K562 (cell line): ENCODE results near the gene KLF1. TPM values are rescaled to one million over a fixed set of nuclear protein-coding genes. Genes with fewer than 3 reads are reported as not detected.

Source experiments
- ATAC-seq: fragments of 200-7000 bp; cut with Tn5 transposase; 3 replicates; pipeline ENCODE4 v1.9.1; 2020; ENCODE audit warnings: moderate library complexity
- BruUV-seq: library from RNA; stranded (reverse); fragments of 400-500 nt; replicated peaks from 2 replicates; lab custom pipeline; 2021; lab: Mats Ljungman, UMichigan
- CTCF ChIA-PET: fragments of 300-600 bp; formaldehyde crosslinking; extraction: SDS; loops from one replicate; lab custom pipeline; 2021; ENCODE audit warnings: low intra/inter-chr PET ratio; lab: Yijun Ruan, JAX
- POLR2A ChIA-PET: fragments of 300-600, 350-650 bp; sonication (Branson Sonifier 250); formaldehyde crosslinking; extraction: SDS; loops from one replicate; lab custom pipeline; 2021; ENCODE audit warnings: antibody characterized with exemption, inconsistent platforms; lab: Yijun Ruan, JAX
- DNase-seq, 4 experiments: peaks; one replicate each; pipeline versions ENCODE4 v3.0.0 to v3.0.0-alpha.2; 2011 to 2018; ENCODE audit warnings: low spot score in 3 of 4, mixed read lengths in 3 of 4; ENCODE audit errors: extremely low read depth in 1 of 4
- FAIRE-seq: peaks from 2 replicates; lab custom pipeline; 2011; peaks lifted over from hg19 to GRCh38; lab: Jason Lieb, UNC
- H2AFZ ChIP-seq: 2 replicates; pipeline ENCODE4 v1.6.0; 2011; ENCODE audit warnings: low read depth, low read length, control low read depth, inconsistent platforms
- H3K27ac ChIP-seq: fragments of 200-600 bp; 3 replicates; pipeline ENCODE4 v1.8.0; 2011; ENCODE audit warnings: low read depth, mild to moderate bottlenecking, control low read depth, inconsistent platforms, low read length, moderate library complexity, mixed read lengths; ENCODE audit errors: extremely low read depth
- H3K27me3 ChIP-seq, 2 experiments: fragments of 300-600 bp in 1 of 2; 2 replicates in 1 of 2; 3 replicates in 1 of 2; pipeline versions ENCODE4 v1.6.0 to v1.8.0; 2011; ENCODE audit warnings: inconsistent platforms in 2 of 2, low read length in 2 of 2, mild to moderate bottlenecking in 1 of 2, mixed read lengths in 1 of 2, moderate library complexity in 1 of 2; ENCODE audit not compliant: control insufficient read depth in 2 of 2, insufficient read depth in 2 of 2
- H3K36me3 ChIP-seq: fragments of 300-600 bp; 3 replicates; pipeline ENCODE4 v1.8.0; 2011; ENCODE audit warnings: mild to moderate bottlenecking, low read length, inconsistent platforms; ENCODE audit not compliant: control insufficient read depth, insufficient read depth
- H3K4me1 ChIP-seq, 2 experiments: fragments of 200-600 bp in 1 of 2; replicated peaks in 1 of 2; 2 replicates in 1 of 2; 3 replicates in 1 of 2; pipeline versions ENCODE4 v1.5.1 to v1.8.0; 2011; ENCODE audit warnings: inconsistent platforms in 2 of 2, low read length in 2 of 2, mild to moderate bottlenecking in 1 of 2, mixed read lengths in 1 of 2, moderate library complexity in 1 of 2; ENCODE audit not compliant: control insufficient read depth in 2 of 2, insufficient read depth in 2 of 2
- H3K4me2 ChIP-seq: 2 replicates; pipeline ENCODE4 v1.6.1; 2011; ENCODE audit warnings: low read length, control low read depth, inconsistent platforms, mixed read lengths; ENCODE audit not compliant: insufficient read depth
- H3K4me3 ChIP-seq: fragments of 200-600 bp; sonication (generic), shearing (Covaris generic); 2 replicates; pipeline ENCODE4 v1.5.1; 2016; ENCODE audit warnings: control low read depth, inconsistent platforms
- H3K79me2 ChIP-seq: fragments of 200-600 bp; 3 replicates; pipeline ENCODE4 v1.8.0; 2011; ENCODE audit warnings: low read length, inconsistent platforms; ENCODE audit not compliant: control insufficient read depth, insufficient read depth
- H3K9ac ChIP-seq, 2 experiments: 2 replicates each; pipeline versions ENCODE4 v1.6.0 to v1.6.1; 2011; ENCODE audit warnings: low read depth in 2 of 2, low read length in 2 of 2, control low read depth in 1 of 2, inconsistent platforms in 1 of 2, mild to moderate bottlenecking in 1 of 2, mixed read lengths in 1 of 2; ENCODE audit not compliant: insufficient read depth in 1 of 2
- H3K9me1 ChIP-seq: one replicate; pipeline ENCODE4 v1.6.0; 2011; ENCODE audit warnings: inconsistent platforms, mild to moderate bottlenecking, low read length, moderate library complexity; ENCODE audit not compliant: control insufficient read depth, insufficient read depth
- H3K9me3 ChIP-seq: replicated peaks from 2 replicates; pipeline ENCODE4 v1.5.1; 2011; ENCODE audit warnings: low read depth, low read length, inconsistent platforms; ENCODE audit not compliant: control insufficient read depth, insufficient read depth
- H4K20me1 ChIP-seq: replicated peaks from 2 replicates; pipeline ENCODE4 v1.6.1; 2011; ENCODE audit warnings: low read length, inconsistent platforms, mixed read lengths; ENCODE audit not compliant: control insufficient read depth, insufficient read depth
- DMBX1 ChIP-seq: fragments of 250-450 bp; sonication (Bioruptor Pico); IDR thresholded peaks from 2 replicates; pipeline ENCODE4 v1.8.0; 2022; ENCODE audit warnings: inconsistent platforms, mild to moderate bottlenecking, moderate library complexity, borderline replicate concordance
- ERF ChIP-seq: fragments of 450-650 bp; formaldehyde crosslinking; IDR thresholded peaks from 2 replicates; pipeline ENCODE4 v1.4.0; 2020; ENCODE audit warnings: mild to moderate bottlenecking, mixed read lengths
- FIP1L1 ChIP-seq: fragments of 200-400 bp; formaldehyde crosslinking; IDR thresholded peaks from 2 replicates; pipeline ENCODE4 v1.6.1; 2018; ENCODE audit warnings: mild to moderate bottlenecking, low read depth, low read length; ENCODE audit not compliant: poor library complexity, severe bottlenecking
- HNRNPL ChIP-seq: fragments of 200-400 bp; formaldehyde crosslinking; IDR thresholded peaks from 2 replicates; pipeline ENCODE4 v1.6.1; 2017; ENCODE audit warnings: low read depth, mild to moderate bottlenecking, low read length
- KLF16 ChIP-seq: IDR thresholded peaks from 2 replicates; pipeline ENCODE4 v1.6.1; 2016; ENCODE audit warnings: antibody characterized with exemption
- L3MBTL2 ChIP-seq: fragments of 450-650 bp; IDR thresholded peaks from 2 replicates; pipeline ENCODE4 v1.6.1; 2016; ENCODE audit warnings: mild to moderate bottlenecking, moderate library complexity
- RBM22 ChIP-seq: fragments of 200-400 bp; formaldehyde crosslinking; IDR thresholded peaks from 2 replicates; pipeline ENCODE4 v1.6.1; 2018; ENCODE audit warnings: low read length, low read depth; ENCODE audit not compliant: poor library complexity, severe bottlenecking
- SAFB ChIP-seq: fragments of 200-400 bp; formaldehyde crosslinking; IDR thresholded peaks from 2 replicates; pipeline ENCODE4 v1.6.1; 2017; ENCODE audit warnings: low read depth, low read length, borderline replicate concordance
- SMAD4 ChIP-seq: fragments of 250-450 bp; sonication (Bioruptor Pico); conservative IDR thresholded peaks from 2 replicates; pipeline ENCODE4 v1.8.0; 2021; ENCODE audit warnings: inconsistent platforms, mild to moderate bottlenecking, moderate library complexity
- YY1 ChIP-seq, 3 experiments: IDR thresholded peaks; 2 replicates each; pipeline ENCODE4 v1.6.1; 2011; ENCODE audit warnings: low read length in 2 of 3, mild to moderate bottlenecking in 2 of 3, moderate library complexity in 2 of 3, borderline replicate concordance in 1 of 3, control low read depth in 1 of 3, low read depth in 1 of 3; ENCODE audit not compliant: insufficient read depth in 3 of 3, insufficient replicate concordance in 2 of 3, control insufficient read depth in 1 of 3, insufficient read length in 1 of 3; ENCODE audit errors: extremely low read depth in 1 of 3
- ZNF263 ChIP-seq: sonication (generic); formaldehyde crosslinking; IDR thresholded peaks from 2 replicates; pipeline ENCODE4 v1.8.0; 2022; ENCODE audit warnings: mild to moderate bottlenecking, missing genetic modification reagents, borderline replicate concordance
- ZNF311 ChIP-seq: fragments of 250-450 bp; sonication (Bioruptor Pico); IDR thresholded peaks from 2 replicates; pipeline ENCODE4 v1.4.0; 2020; ENCODE audit warnings: mild to moderate bottlenecking, moderate library complexity
- WGBS: fragments of 100-300 bp; shearing (Covaris generic); methylation state at CpG from one replicate; pipeline ENCODE4 v1.1.6; 2016; ENCODE audit warnings: low coverage, mixed read lengths; ENCODE audit not compliant: insufficient coverage; ENCODE audit errors: missing lambda C conversion rate; 5-methylcytosine and 5-hydroxymethylcytosine counted together
- in situ Hi-C: fragments of 300-500 bp; cut with MboI; formaldehyde crosslinking; loops from 4 replicates; pipeline ENCODE4 v1.15.0; 2018; ENCODE audit warnings: inconsistent platforms, mixed read lengths
- intact Hi-C: fragments of 100-400 bp; cut with micrococcal nuclease; formaldehyde crosslinking; loops from 2 replicates; pipeline ENCODE4 v1.14.2; 2022
- polyA plus RNA-seq, 8 experiments: library from polyadenylated mRNA; depleted of rRNA in 4 of 8; stranded (reverse) in 5 of 8; unstranded in 3 of 8; fragments of >200 nt; fragmentation: Nextera tagmentation in 2 of 8; fragmentation: Illumina TruSeq in 1 of 8; extraction: Ambion mirVana in 2 of 8; extraction: Trizol in 1 of 8; gene quantifications; 2 replicates each; pipeline versions ENCODE4 v1.2.1 to v1.2.3, GENCODE V29; 2011 to 2014; ENCODE audit warnings: inconsistent platforms in 1 of 8, missing spikeins in 1 of 8
- total RNA-seq, 7 experiments: library from RNA; depleted of rRNA in 6 of 7; stranded (reverse); fragments of >200 nt in 6 of 7; fragmentation: Illumina TruSeq in 2 of 7; extraction: Trizol in 2 of 7; gene quantifications; 2 replicates each; pipeline versions ENCODE4 v1.2.1 to v1.2.3, GENCODE V29; 2011 to 2021; ENCODE audit warnings: low replicate concordance in 1 of 7
- TF ChIP-seq, protein P1 (sequence below): sonication (generic); formaldehyde crosslinking; IDR thresholded peaks from 2 replicates; pipeline ENCODE4 v1.8.0; 2022; ENCODE audit warnings: mild to moderate bottlenecking, low read depth, missing genetic modification reagents
- TF ChIP-seq, protein P2 (sequence below): sonication (generic); formaldehyde crosslinking; IDR thresholded peaks from 2 replicates; pipeline ENCODE4 v1.8.1; 2023; ENCODE audit warnings: mild to moderate bottlenecking, missing genetic modification reagents
- TF ChIP-seq, protein P3 (sequence below): sonication (generic); formaldehyde crosslinking; IDR thresholded peaks from 2 replicates; pipeline ENCODE4 v1.8.0; 2022; ENCODE audit warnings: mild to moderate bottlenecking, missing genetic modification reagents

Gene KLF1
- total and polyA plus RNA-seq, 9 of the 15 experiments (the other 6 are each of a cell fraction or from before 2014, with no cell fraction given), result 8.4 to 163 (median 47.3) TPM

DNA sequence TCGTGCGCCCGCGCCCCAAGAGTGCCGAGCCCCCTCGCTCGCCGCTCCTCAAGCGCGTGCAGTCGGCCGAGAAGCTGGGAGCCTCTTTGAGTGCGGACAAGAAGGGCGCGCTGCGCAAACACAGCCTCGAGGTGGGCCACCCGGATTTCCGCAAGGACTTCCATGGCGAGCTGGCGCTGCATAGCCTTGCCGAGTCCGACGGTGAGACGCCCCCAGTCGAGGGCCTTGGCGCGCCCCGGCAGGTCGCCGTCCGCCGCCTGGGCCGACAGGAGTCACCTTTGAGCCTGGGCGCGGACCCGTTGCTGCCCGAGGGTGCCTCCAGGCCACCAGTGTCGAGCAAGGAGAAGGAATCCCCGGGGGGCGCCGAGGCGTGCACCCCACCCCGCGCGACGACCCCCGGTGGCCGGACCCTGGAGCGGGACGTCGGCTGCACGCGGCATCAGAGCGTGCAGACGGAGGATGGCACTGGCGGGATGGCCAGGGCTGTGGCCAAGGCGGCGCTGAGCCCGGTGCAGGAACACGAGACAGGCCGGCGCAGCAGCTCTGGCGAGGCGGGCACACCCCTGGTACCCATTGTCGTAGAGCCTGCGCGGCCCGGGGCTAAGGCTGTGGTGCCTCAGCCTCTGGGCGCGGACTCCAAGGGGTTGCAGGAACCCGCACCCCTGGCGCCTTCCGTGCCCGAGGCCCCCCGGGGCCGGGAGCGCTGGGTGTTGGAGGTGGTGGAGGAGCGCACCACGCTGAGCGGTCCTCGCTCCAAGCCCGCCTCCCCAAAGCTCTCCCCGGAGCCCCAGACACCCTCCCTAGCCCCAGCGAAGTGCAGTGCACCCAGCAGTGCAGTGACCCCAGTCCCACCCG lies 12.9 kb downstream of the KLF1 start:
- H3K9ac ChIP-seq, result no peak overlapping the region
- no peak overlapping the region for H2AFZ ChIP-seq
- H3K9me1 ChIP-seq, result no peaks in the 10 kb centered on the region
- FAIRE-seq, result no peak
- no peaks in the 10 kb centered on the region for H3K27me3 ChIP-seq
- in situ Hi-C loops, result no loop called here
- intact Hi-C loops, result no loop called here
- H3K4me1 ChIP-seq, result peaks cover 0 to 27% of the 10 kb centered on the region in 2 experiments; a peak in 2 of 5 replicates
- DNase-seq, result no peak
- POLR2A ChIA-PET, result interaction anchor here (0.6 to 3.3 kb wide), 4 partner anchors 7 to 33 kb away, joined by 3 to 37 read pairs (median 15); partner anchors contain the start of genes DNASE2 and KLF1
- H3K36me3 ChIP-seq, result peaks cover 28% of the 10 kb centered on the region; the same call in 2 of the 3 replicates
- BruUV-seq, result no TSS peak
- H4K20me1 ChIP-seq, result no peaks in the 10 kb centered on the region
- no peak for ATAC-seq
- H3K9me3 ChIP-seq, result peaks cover 2% of the 10 kb centered on the region; the same call in 1 of the 2 replicates
- H3K27ac ChIP-seq, result no peak overlapping the region
- CTCF ChIA-PET, result no interaction called here
- no peak overlapping the region for H3K4me2 ChIP-seq
- WGBS, result 97% methylated on average over 50 of the region's 86 CpGs
- no peak overlapping the region for H3K4me3 ChIP-seq
- no peaks in the 10 kb centered on the region for H3K79me2 ChIP-seq
- TF ChIP-seq ERF (CRISPR knock-in tag), result no peak
- TF ChIP-seq SAFB, result no peak
- no peak for TF ChIP-seq HNRNPL
- no peak for TF ChIP-seq SMAD4
- TF ChIP-seq, protein P1, sequence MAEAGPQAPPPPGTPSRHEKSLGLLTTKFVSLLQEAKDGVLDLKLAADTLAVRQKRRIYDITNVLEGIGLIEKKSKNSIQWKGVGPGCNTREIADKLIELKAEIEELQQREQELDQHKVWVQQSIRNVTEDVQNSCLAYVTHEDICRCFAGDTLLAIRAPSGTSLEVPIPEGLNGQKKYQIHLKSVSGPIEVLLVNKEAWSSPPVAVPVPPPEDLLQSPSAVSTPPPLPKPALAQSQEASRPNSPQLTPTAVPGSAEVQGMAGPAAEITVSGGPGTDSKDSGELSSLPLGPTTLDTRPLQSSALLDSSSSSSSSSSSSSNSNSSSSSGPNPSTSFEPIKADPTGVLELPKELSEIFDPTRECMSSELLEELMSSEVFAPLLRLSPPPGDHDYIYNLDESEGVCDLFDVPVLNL (CRISPR knock-in tag), result no peak
- TF ChIP-seq ZNF263 (CRISPR knock-in tag), result no peak
- TF ChIP-seq KLF16, result no peak
- no peak for TF ChIP-seq L3MBTL2
- peak; percentile 58 for TF ChIP-seq RBM22
- TF ChIP-seq DMBX1 (CRISPR knock-in tag), result no peak
- TF ChIP-seq, protein P2, sequence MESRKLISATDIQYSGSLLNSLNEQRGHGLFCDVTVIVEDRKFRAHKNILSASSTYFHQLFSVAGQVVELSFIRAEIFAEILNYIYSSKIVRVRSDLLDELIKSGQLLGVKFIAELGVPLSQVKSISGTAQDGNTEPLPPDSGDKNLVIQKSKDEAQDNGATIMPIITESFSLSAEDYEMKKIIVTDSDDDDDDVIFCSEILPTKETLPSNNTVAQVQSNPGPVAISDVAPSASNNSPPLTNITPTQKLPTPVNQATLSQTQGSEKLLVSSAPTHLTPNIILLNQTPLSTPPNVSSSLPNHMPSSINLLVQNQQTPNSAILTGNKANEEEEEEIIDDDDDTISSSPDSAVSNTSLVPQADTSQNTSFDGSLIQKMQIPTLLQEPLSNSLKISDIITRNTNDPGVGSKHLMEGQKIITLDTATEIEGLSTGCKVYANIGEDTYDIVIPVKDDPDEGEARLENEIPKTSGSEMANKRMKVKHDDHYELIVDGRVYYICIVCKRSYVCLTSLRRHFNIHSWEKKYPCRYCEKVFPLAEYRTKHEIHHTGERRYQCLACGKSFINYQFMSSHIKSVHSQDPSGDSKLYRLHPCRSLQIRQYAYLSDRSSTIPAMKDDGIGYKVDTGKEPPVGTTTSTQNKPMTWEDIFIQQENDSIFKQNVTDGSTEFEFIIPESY (CRISPR knock-in tag), result peak; percentile 83
- no peak for TF ChIP-seq ZNF311 (CRISPR knock-in tag)
- TF ChIP-seq, protein P3, sequence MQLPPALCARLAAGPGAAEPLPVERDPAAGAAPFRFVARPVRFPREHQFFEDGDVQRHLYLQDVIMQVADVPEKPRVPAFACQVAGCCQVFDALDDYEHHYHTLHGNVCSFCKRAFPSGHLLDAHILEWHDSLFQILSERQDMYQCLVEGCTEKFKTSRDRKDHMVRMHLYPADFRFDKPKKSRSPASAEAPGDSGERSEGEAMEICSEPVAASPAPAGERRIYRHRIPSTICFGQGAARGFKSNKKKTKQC (CRISPR knock-in tag), result no peak
- TF ChIP-seq YY1 (IDR thresholded peaks at IDR 0.05; ENCODE audit: borderline replicate concordance in 1 of 3, control insufficient read depth in 1 of 3, extremely low read depth in 1 of 3, insufficient read depth in 3 of 3, insufficient read length in 1 of 3, insufficient replicate concordance in 2 of 3, low read depth in 1 of 3, low read length in 2 of 3), result no peak
- peak; percentile 12 for TF ChIP-seq FIP1L1
